Measurements from ENCODE around the gene ELSPBP1. TPM values are rescaled to one million over a fixed set of nuclear protein-coding genes. Genes with fewer than 3 reads are reported as not detected.

Gene ELSPBP1
- total RNA-seq (2022; extraction: Qiagen RNA extraction; ENCODE audit: low read depth), result not detected in 5 replicates

GRCh38 chr19:47994209-47994802 lies at the start of gene ELSPBP1:
TSS of gene ELSPBP1 (plus strand) at chr19:47994632. CDS start at chr19:48008668, 14,036 bp downstream.

GRCh38 chr19:47992070-47992469 lies 2.4 kb upstream of the ELSPBP1 start, which contains the start of gene BSPH1:
TSS of gene BSPH1 (minus strand) at chr19:47992170. CDS start at chr19:47992081, 89 bp downstream.

GRCh38 chr19:48043675-48044258 lies 49.3 kb downstream of the ELSPBP1 start, which contains the start of gene CABP5:
TSS of gene CABP5 (minus strand) at chr19:48044079. CDS start at chr19:48043922, 157 bp downstream.

Other genes starting within 250 kb of the ELSPBP1 start
- gene NOP53, start 249.1 kb upstream of the ELSPBP1 start, total RNA-seq (2022; extraction: Qiagen RNA extraction; ENCODE audit: low read depth), result 225 to 275 TPM (median 252 TPM) in 5 replicates
- gene SELENOW, start 215.9 kb upstream of the ELSPBP1 start, total RNA-seq (2022; extraction: Qiagen RNA extraction; ENCODE audit: low read depth), result 98.6 to 171 TPM (median 160 TPM) in 5 replicates
- gene TPRX1, start 190.1 kb upstream of the ELSPBP1 start, total RNA-seq (2022; extraction: Qiagen RNA extraction; ENCODE audit: low read depth), result not detected in 5 replicates
- not detected in 5 replicates for gene CRX, start 172.7 kb upstream of the ELSPBP1 start, total RNA-seq (2022; extraction: Qiagen RNA extraction; ENCODE audit: low read depth)
- not detected in 5 replicates for gene TPRX2, start 135.4 kb upstream of the ELSPBP1 start, total RNA-seq (2022; extraction: Qiagen RNA extraction; ENCODE audit: low read depth)
- not detected in 5 replicates for gene SULT2A1, start 108.3 kb upstream of the ELSPBP1 start, total RNA-seq (2022; extraction: Qiagen RNA extraction; ENCODE audit: low read depth)
- not detected in 5 replicates for gene BSPH1, start 2.5 kb upstream of the ELSPBP1 start, total RNA-seq (2022; extraction: Qiagen RNA extraction; ENCODE audit: low read depth)
- gene CABP5, start 49.4 kb downstream of the ELSPBP1 start, total RNA-seq (2022; extraction: Qiagen RNA extraction; ENCODE audit: low read depth), result not detected in 5 replicates
- 9.5 to 15.0 TPM (median 11.2 TPM) in 5 replicates for gene PLA2G4C, start 116.2 kb downstream of the ELSPBP1 start, total RNA-seq (2022; extraction: Qiagen RNA extraction; ENCODE audit: low read depth)
- 56.1 to 67.2 TPM (median 66.0 TPM) in 5 replicates for gene LIG1, start 175.7 kb downstream of the ELSPBP1 start, total RNA-seq (2022; extraction: Qiagen RNA extraction; ENCODE audit: low read depth)
- gene ZSWIM9, start 176.0 kb downstream of the ELSPBP1 start, total RNA-seq (2022; extraction: Qiagen RNA extraction; ENCODE audit: low read depth), result 5.7 to 8.5 TPM (median 7.5 TPM) in 5 replicates